Stimulated activated CD4-positive, alpha-beta T cell treated with anti-CD3 and anti-CD28 coated beads, TNF-alpha, amount 100 ng/mL, for 1 hour (primary cell): Measurements from ENCODE around the gene MYH7.
"Not testable (repeated sequence)": the region's sequence is repeated elsewhere in the genome, so short reads cannot be mapped to it uniquely, and the experiment has no call there.

Experiments used
- DNase-seq, 3 donors: peaks; one replicate each; pipeline ENCODE4 v3.0.0-alpha.2; 2020; ENCODE audit warnings: low read depth in 3 of 3, low spot score in 1 of 3

Gene MYH7

DNA sequence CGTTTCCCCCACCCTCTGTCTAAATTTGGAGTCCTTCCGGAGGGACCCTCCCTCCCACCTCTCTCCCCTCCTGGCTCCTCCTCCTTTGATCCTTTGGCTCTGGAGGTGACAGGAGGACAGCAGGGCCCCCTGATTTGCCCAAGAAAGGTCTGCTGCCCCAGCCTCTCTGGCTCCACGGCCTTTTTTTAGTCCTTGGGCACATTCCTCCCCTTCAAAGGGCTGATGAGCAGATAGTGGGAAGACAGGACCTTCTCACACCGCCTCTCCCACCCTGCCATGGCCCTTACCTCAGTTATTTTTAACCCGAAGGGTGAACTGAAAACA is 27.2 kb downstream of the MYH7 start:
- DNase-seq, result no peak

DNA sequence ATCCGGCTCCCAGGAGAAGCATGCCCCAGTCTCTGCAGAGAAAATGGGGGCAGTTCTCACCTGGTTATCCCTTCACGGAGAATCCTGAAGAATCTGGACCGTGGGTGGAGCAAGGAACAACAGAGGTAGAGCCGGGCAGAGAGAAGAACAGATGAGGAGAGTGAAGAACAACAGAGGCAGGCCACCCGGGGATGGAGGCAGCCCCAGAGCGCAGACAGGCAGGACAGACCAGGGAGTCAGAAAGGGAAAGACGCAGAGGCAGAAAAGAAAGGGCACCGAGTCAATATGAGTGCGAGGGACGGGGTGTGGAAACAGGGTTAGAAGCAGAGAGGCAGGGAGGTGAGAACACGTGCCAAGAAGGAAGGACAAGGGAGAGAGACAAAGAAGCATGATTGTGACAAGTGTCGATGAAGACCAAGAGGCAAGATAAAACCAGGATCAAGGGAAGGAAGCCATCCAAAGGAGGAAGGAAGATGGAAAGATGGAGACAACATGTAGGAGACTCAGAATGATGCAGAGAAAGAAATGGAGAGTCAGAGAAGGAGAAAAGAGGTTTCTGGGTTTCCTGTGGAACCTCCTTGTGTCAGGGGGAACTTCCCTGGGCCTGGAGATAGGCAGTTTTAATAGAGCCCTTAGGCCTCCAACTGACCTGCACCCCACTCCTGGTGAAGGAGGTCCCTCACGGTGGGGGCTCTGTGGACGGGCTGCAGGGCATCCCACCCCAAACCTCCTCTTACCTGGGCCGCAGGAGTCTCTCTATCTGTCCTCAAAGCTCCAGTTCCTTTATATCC is 27.7 kb downstream of the MYH7 start, which contains the start of gene MYH6:
TSS of gene MYH6 (minus strand) at position 758 of the 791 bp plus-strand sequence. CDS start 1,050 bp downstream, outside the sequence.
- no peak for DNase-seq

DNA sequence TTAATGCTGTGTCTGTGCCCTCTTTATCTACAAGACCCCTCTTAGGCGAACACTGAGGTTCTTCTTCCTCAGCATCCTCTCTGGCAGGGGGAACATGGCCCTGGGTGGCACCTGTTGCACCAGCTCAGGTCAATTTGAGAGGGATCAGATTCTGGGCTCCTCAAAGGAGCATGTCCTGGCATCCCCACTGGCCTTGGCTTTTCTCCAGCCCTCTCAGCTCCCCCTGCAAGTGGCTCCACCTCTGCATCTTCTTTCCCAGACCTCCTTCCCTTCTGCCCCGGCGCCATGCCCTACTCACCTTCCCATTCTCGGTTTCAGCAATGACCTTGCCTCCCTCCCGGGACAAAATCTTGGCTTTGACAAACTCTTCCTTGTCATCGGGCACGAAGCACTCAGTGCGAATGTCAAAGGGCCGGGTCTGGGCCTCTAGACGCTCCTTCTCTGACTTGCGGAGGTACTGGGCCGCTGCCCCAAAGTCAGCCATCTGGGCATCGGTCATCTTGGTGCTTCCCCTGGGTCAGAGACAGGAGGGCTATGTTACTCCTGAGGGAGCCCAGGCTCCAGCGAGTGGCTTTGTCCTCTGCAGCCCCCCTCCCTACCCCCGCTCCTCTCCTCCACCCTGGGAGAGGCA is 28.6 kb downstream of the MYH7 start:
- no peak for DNase-seq

DNA sequence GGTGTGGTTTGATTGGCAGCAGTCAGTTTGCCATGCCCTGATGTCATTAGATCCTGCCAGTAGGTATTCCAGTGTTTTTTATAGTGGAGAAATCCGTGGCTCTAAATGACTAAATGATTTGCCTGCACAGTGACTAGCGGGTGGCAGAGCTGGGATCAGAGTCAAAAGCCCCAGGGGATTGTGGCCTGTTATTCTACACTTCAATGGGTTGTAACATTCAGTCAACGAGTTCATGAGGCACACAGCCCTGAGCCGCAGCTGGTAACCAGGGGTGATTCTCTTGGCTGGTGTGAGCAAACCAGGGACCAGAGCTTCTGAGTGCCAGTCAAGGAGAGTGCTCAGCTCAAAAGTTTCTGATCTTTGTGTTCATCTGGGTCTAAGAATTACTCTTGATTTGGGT is 29.2 kb downstream of the MYH7 start:
- DNase-seq, result no peak

DNA sequence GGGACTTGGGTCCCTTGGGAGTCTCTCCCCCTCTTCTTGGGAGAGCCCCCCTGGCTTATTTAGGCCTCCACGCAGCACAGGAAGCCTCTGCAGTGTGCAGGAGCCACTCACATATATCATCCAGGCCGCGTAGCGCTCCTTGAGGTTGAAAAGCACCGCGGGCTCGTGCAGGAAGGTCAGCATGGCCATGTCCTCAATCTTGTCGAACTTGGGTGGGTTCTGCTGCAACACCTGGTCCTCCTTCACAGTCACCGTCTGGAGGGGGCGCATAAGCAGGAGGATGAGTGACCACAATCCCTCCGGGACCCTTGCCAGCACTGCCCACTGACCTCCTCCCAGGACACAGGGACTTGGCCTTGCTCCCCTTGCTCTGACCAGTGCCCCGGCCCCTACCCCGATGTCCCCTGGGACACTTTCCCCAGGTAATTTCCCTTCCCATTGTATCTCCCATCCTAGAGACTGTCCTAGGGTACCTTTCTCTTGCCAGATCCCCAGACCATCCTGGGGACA is 29.9 kb downstream of the MYH7 start:
- DNase-seq, result no peak

DNA sequence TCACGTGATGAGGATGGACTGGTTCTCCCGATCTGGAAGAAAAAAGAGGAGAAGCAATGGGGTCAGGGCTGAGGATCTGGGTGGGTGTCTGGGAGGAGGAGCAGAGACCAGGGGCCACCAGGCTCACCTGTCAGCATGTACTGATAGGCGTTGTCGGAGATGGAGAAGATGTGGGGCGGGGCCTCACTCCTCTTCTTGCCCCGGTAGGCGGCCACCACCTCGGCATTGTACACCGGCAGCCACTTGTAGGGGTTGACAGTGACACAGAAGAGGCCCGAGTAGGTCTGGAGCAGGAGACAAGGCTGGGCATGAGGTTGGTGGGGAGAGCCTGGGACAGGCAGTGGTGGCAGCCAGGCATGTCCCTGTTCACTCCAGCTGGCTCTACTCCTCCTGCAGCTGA is 30.4 kb downstream of the MYH7 start:
- no peak for DNase-seq

DNA sequence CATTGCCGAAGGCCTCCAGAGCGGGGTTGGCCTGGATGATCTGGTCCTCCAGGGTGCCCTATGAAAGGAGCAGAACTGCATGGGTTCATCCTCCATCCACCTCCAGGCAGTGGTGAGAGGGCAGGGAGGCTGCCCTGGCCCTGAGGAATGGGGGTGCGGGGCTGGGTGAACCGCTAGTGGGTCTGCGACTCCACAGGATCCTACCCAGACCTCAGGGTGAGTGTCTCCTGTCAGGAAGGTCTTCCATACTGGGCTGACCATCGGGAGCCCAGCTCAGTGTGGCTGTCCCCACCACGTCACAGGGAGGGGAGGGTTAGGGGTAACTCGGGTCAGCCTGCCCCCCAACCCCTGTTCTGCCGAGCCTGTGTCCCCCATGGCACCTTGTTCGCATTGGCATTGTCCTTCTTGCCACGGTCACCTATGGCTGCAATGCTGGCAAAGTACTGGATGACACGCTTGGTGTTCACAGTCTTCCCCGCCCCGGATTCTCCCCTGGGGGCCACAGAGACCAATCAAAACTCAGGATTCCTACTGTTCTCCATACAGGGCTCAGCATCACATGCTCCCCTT is 31.0 kb downstream of the MYH7 start:
- no peak for DNase-seq

DNA sequence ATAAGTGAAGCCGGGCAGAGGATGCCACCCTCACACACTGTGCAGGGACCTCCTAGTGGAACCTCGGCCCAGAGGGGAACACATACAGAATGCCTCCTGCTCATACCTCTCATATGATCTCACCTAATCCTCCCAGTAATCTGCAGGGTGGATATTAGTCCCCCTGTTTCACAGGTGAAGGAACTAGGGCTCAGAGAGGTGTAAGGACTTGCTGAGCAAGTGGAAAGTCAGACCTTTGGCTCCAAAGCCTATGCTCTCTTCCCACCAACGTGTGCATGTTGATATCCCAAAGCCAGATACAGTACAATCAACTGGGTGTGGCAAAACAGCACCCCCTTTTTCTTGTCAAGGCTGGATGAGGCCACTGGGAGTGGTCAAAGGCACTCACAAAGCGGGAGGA is 31.6 kb downstream of the MYH7 start:
- no peak for DNase-seq

DNA sequence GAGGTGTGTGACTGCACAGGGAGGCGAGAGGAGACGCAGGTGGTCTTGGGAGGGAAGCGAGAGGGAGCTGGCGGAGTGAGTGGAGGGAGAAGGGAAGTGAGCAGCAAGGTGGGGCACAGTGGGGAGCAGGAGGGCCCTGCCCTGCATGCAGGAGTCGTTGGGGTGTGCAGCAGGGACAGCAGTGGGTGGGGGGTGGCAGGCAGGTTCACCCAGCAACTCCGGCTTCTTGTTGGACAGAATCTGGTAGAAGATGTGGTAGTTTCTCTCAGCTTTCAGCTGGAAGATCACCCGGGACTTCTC is 32.4 kb downstream of the MYH7 start:
- no peak for DNase-seq

DNA sequence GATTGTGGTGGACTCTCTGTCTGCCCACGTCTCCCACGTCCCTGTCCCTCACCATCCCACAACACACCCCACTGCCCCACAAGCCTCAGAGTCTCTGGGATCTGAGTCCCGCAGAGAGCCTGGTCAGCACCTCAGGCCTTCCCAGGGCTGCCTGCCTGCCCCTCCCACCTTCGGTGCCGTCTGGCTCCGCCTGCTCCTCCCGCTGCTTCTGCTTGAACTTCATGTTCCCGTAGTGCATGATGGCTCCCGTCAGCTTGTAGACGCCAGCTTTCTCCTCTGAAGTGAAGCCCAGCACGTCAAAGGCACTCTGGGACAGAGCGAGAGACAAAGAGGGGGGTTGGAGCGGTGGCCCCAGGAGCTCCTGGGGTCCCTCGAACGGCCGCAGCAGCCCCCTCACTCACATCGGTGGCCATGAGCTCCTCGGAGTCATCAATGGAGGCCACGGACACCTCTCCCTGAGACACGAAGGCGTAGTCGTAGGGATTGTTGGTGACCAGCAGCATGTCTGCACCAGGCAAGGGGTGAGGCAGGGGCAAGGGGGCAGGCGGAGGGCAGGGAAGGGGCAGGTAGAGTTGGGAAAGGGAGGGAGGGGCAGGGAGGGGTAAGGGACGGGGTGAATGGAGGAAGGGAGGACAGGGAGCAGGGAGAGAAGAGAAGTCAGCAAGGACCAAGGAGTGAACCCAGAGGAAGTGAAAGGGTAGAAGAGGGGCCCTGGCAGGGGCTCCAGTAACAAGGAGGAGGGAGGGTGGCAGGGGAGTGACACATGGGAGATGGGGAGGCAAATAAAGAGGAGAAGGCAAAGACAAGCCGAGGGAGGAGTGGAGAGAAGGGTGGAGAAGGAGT is 32.9 kb downstream of the MYH7 start:
- no peak for DNase-seq

DNA sequence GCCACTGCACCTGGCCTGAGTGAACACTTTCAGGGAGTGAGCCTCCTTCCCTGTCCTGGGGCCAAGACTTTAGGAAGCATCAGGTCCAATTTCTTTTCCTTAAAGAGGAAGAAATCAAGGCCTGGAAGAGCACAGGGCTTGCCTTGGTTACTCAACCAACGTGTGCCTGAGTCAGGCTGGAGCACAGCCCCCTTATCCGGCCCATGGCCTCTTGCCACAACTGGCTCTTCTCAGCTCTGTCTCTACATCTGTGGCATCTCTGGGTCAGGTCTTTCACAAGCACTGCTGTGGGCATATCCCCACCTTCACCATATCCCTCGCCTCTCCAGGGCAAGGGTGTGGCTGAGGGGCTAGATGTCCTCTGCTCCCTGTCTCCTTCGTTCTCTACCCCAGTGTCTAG is 34.2 kb downstream of the MYH7 start:
- no peak for DNase-seq

DNA sequence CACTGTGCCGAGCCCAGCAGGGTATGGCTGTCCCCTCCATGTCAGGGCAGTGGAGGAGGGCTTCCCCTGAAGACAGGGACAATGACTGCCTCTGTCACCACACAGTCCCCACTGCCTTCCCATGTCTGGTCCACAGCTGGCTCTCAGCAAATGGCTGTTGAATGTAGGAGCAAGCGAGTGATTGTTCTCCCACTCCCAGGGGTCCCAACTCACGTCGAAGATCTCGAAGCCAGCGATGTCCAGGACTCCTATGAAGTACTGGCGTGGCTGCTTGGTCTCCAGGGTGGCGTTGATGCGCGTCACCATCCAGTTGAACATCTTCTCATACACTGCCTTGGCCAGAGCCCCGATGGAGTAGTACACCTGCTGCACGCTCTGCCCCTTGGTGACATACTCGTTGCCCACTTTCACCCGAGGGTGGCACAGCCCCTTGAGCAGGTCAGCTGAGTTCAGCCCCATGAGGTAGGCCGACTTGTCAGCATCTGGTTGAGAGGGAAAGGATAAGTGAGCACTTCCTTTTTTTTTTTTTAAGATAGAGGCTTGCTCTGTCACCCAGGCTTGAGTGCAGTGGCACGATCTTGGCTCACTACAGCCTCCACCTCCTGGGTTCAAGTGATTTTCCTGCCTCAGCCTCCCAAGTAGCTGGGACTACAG is 34.8 kb downstream of the MYH7 start:
- not testable (repeated sequence) for DNase-seq

DNA sequence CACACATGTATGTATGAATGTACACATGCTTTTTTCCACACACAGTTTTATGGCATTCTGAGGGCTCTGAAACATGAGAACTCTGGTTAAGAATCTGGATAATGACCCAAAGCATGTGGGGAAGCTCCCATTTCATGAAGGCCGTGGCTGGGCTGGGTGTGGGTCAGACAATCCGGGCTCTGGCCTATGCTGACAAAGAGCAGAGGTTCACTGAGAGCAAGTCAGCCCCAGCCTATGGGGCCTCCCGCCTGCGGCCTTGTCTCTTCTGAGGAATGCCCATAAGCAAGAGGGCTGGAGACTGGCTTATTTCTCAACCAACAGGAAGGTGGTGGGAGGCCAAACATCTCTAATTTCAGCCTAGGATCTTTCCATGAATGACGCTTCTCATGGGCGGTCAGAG is 35.9 kb downstream of the MYH7 start:
- DNase-seq, result no peak

DNA sequence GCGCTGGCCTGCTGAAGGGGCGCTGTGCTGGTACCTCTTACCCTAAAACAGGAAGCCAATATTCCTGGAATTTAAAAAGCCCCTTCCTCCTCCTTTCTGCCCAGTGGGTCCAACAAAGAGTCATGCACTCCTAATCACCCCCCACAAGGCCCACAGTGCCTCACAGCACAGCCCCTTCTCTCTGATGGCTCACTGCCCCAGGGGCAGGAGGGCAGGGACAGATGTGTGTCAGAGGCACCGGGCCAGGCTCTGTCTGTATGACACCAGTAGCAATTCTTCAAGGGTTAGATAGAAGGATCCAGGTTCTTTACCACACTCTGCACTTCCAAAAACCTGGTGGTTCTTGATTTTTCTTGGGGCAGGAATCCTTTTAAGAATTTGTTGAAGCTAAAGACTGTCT is 36.3 kb downstream of the MYH7 start:
- DNase-seq, result no peak

DNA sequence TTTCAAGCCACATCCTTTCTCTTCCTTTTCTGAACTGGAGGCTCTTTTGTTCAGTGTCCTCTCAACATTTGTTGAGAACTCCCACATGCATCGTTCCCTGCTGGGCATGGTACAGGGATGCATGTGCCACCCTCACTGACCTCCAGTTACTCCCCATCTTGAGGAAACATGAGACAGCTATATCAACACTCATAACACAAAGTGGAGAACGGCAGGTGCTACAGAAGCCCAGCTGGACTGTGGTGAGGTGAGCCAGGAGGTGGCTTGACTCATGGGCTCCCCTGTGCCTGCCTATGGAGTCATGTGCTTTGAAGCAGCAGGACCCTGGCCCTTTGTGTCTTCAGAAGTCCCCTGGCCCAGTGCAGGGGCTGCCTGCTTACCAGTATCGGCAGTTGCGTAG is 37.1 kb downstream of the MYH7 start:
- no peak for DNase-seq

DNA sequence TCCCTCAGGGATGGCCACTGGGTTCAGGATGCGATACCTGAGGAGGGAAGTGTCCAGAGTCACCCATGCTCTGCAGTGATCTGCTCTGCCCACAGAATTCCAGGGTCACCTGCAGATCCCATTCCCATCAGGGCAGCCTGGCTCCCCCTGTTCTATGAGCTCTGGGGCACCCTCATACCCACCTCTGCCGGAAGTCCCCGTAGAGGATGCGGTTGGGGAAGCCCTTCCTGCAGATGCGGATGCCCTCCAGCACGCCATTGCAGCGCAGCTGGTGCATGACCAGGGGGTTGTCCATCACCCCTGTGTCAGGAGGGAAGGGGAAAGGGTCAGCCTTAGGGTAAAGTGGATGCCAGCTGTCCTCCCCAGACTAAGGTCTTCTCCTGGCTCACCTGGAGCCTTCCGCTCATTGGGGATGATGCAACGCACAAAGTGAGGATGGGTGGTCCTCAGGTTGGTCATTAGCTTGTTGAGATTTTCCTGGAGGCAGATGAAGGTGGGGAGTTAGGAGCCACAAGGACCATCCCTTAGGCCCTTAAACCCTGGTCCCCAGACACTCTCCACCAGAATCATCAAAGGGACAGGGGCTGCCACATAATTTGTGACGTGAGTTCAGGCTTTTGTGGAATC is 38.6 kb downstream of the MYH7 start:
- no peak for DNase-seq

DNA sequence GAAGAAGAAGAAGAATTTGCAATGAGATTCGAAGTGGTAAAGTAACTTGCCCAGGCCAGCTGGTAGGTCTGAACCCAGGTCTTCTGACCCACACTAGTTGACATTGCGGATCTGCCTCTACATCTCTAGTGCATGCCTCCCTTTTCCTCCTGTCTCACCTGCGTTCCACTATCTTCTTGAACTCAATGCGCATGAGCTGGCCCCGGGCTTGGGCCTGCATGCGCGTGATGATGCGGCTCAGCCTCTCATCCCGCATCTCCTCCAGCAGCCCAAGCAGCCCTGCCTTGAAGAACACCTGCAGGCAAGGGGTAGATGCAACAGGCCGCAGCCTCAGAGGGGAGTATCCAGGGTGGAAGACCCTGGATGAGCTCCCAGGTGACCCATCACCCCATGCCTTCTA is 39.3 kb downstream of the MYH7 start:
- no peak for DNase-seq

DNA sequence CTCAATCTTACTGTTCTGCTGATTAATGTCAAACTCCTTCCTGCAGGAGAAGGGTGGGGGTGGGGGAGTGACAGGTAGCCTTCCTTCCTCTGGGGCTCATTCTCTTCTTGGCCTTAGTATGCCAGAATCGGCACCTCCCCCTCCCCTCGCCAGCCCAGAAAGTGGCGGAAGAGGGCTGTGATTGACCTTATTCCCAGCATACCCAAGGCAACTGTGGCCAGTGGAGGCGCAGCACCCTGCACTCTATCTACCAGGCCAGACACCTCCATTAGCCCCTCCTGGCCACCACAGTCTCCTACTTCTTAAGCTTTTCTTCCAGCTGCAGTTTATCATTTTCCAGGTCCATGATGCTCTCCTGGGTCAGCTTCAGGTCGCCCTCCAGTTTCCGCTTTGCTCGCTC is 42.8 kb downstream of the MYH7 start:
- no peak for DNase-seq

DNA sequence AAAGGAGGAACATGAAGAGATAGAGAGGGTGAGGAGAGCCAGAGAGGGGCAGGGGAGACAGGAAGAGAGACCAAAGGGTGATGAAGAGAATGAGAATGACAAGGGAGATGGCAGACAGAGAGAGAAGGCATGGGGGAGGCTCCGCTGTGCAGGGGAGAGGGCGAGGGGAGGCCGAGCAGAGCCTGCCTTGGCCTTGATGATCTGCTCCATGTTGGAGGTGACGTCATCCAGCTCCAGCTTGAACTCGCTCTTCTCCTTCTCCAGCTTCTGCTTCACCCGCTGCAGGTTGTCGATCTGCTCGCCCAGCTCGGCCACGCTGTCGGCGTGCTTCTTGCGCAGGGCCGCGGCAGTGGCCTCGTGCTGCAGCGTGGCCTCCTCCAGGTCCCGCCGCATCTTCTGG is 45.6 kb downstream of the MYH7 start:
- DNase-seq, result not testable (repeated sequence)

DNA sequence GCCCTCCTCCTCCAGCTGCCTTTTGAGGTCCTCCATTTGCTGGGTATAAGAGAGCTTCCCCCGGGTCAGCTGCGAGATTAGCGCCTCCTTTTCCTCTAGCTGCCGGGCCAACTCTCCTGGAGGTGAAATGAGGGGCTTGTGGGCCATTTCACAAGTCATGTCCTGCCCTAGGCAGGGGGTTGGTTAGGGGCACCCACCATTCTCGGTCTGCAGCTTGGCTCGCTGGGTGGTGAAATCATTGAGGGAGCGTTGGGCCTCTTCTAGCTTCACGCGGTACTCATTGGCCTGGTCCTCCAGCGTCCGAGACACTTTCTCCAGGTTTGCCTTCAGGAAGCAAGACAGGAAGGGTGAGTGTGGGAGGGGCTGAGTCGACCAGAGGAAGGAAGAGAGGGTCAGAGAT is 46.1 kb downstream of the MYH7 start:
- DNase-seq, result no peak

DNA sequence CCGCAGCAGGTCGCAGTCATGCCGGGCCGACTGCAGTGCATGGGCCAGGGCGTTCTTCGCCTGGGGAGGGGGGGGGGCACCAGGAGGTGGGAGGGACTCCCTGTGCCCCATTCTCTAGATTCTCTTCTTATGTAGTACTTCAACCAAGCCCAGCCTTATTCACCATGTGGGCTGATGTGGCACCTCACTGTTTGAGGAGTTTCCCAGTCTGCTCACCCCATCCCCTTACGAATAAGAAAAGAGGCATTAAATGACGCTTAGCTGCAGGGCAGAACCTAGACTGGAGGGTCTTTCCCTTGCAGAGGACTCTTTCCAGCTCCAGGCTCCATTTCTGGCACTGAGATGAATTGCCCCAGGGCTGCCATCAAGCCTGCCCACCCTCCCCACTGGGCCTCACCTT is 46.5 kb downstream of the MYH7 start:
- no peak for DNase-seq
